H1 (cell line): ENCODE measurements around the gene TMEM135. TPM values are rescaled to one million over a fixed set of nuclear protein-coding genes. Genes with fewer than 3 reads are reported as not detected.

ENCODE experiments used
- CTCF ChIA-PET: fragments of 300-600 bp; sonication (Branson Sonifier 250); formaldehyde crosslinking; loops from one replicate; lab custom pipeline; 2021; ENCODE audit not compliant: partially characterized antibody; lab: Charles Lee
- POLR2A ChIA-PET: fragments of 300-600 bp; sonication (Branson Sonifier 250); formaldehyde crosslinking; loops from one replicate; lab custom pipeline; 2021; ENCODE audit warnings: inconsistent platforms; ENCODE audit not compliant: partially characterized antibody; lab: Charles Lee
- DNase-seq, 2 experiments: peaks; one replicate each; pipeline versions ENCODE4 v3.0.0 to v3.0.0-alpha.2; 2010 to 2022; ENCODE audit warnings: low spot score in 2 of 2, low read depth in 1 of 2, mixed read lengths in 1 of 2
- FAIRE-seq: peaks from 2 replicates; lab custom pipeline; 2011; peaks lifted over from hg19 to GRCh38; lab: Jason Lieb, UNC
- H2AFZ ChIP-seq: 2 replicates; pipeline ENCODE4 v1.8.1; 2012; ENCODE audit warnings: low read length, inconsistent platforms
- H2AK5ac ChIP-seq: 2 replicates; pipeline ENCODE4 v1.6.1; 2013; ENCODE audit warnings: low read depth, low read length
- H2BK120ac ChIP-seq: replicated peaks from 2 replicates; pipeline ENCODE3; 2013; ENCODE audit warnings: low read depth, low read length, inconsistent platforms
- H2BK12ac ChIP-seq: 2 replicates; pipeline ENCODE4 v1.6.1; 2013; ENCODE audit warnings: low read depth, low read length
- H2BK15ac ChIP-seq: 2 replicates; pipeline ENCODE4 v1.6.1; 2013; ENCODE audit warnings: low read length
- H2BK20ac ChIP-seq: 2 replicates; pipeline ENCODE4 v1.6.1; 2013; ENCODE audit warnings: low read length
- H2BK5ac ChIP-seq: 2 replicates; pipeline ENCODE4 v1.6.1; 2013; ENCODE audit warnings: low read depth, low read length
- H3K14ac ChIP-seq: 2 replicates; pipeline ENCODE4 v1.6.1; 2013; ENCODE audit warnings: inconsistent platforms; ENCODE audit not compliant: insufficient read length
- H3K18ac ChIP-seq: 2 replicates; pipeline ENCODE4 v1.6.1; 2013; ENCODE audit warnings: low read length; ENCODE audit errors: extremely low read depth
- H3K23ac ChIP-seq: 2 replicates; pipeline ENCODE4 v1.6.1; 2013; ENCODE audit warnings: inconsistent platforms; ENCODE audit not compliant: insufficient read length
- H3K23me2 ChIP-seq: 2 replicates; pipeline ENCODE4 v1.6.1; 2013; ENCODE audit warnings: low read depth, low read length
- H3K27ac ChIP-seq: 2 replicates; pipeline ENCODE4 v1.6.1; 2011; ENCODE audit warnings: low read depth, low read length, inconsistent platforms
- H3K27me3 ChIP-seq, 4 experiments: replicated peaks in 1 of 4; 1 replicate in 1 of 4; 2 replicates in 3 of 4; pipeline versions ENCODE4 v1.6.1 to v1.8.1; 2011 to 2013; ENCODE audit warnings: low read length in 3 of 4, mild to moderate bottlenecking in 3 of 4, inconsistent platforms in 2 of 4, mixed read lengths in 2 of 4, moderate library complexity in 1 of 4; ENCODE audit not compliant: control insufficient read depth in 3 of 4, insufficient read depth in 3 of 4; ENCODE audit errors: extremely low read depth in 1 of 4
- H3K36me3 ChIP-seq, 4 experiments: 2 replicates each; pipeline versions ENCODE4 v1.6.1 to v1.8.1; 2011 to 2013; ENCODE audit warnings: mild to moderate bottlenecking in 4 of 4, low read length in 3 of 4, moderate library complexity in 2 of 4, control low read depth in 1 of 4, inconsistent platforms in 1 of 4; ENCODE audit not compliant: insufficient read depth in 4 of 4, control insufficient read depth in 2 of 4
- H3K4ac ChIP-seq: replicated peaks from 2 replicates; pipeline ENCODE3; 2013; ENCODE audit warnings: low read length, low read depth, mixed read lengths, inconsistent platforms; ENCODE audit not compliant: insufficient read length
- H3K4me1 ChIP-seq, 4 experiments: replicated peaks in 1 of 4; 1 replicate in 1 of 4; 2 replicates in 3 of 4; pipeline versions ENCODE4 v1.6.1 to v1.8.1; 2011 to 2013; ENCODE audit warnings: low read length in 3 of 4, inconsistent platforms in 2 of 4, mixed read lengths in 1 of 4; ENCODE audit not compliant: insufficient read depth in 4 of 4, control insufficient read depth in 3 of 4
- H3K4me2 ChIP-seq, 2 experiments: 2 replicates each; pipeline versions ENCODE4 v1.6.1 to v1.8.1; 2011 to 2013; ENCODE audit warnings: low read depth in 2 of 2, low read length in 2 of 2, control low read depth in 1 of 2, inconsistent platforms in 1 of 2, mild to moderate bottlenecking in 1 of 2; ENCODE audit not compliant: insufficient read depth in 1 of 2
- H3K4me3 ChIP-seq, 4 experiments: fragments of 200-600, 300-600 bp in 1 of 4; sonication (generic), shearing (Covaris generic), sonication (Bioruptor Twin) in 1 of 4; 2 replicates each; pipeline versions ENCODE4 v1.5.1 to v1.8.1; 2011 to 2016; ENCODE audit warnings: low read length in 4 of 4, low read depth in 3 of 4, control low read depth in 2 of 4, inconsistent platforms in 2 of 4, mild to moderate bottlenecking in 2 of 4, mixed read lengths in 1 of 4, moderate library complexity in 1 of 4; ENCODE audit not compliant: insufficient read depth in 2 of 4; ENCODE audit errors: extremely low read depth in 1 of 4
- H3K56ac ChIP-seq: replicated peaks from 2 replicates; pipeline ENCODE3; 2013; ENCODE audit warnings: low read depth, mild to moderate bottlenecking, mixed read lengths, low read length, inconsistent platforms; ENCODE audit not compliant: insufficient read length
- H3K79me1 ChIP-seq: 2 replicates; pipeline ENCODE4 v1.6.1; 2013; ENCODE audit warnings: low read depth, low read length, control low read depth
- H3K79me2 ChIP-seq, 2 experiments: 2 replicates each; pipeline versions ENCODE4 v1.6.1 to v1.8.1; 2012 to 2013; ENCODE audit warnings: low read length in 2 of 2, mild to moderate bottlenecking in 2 of 2, inconsistent platforms in 1 of 2; ENCODE audit not compliant: insufficient read depth in 2 of 2, control insufficient read depth in 1 of 2
- H3K9ac ChIP-seq, 4 experiments: replicated peaks in 1 of 4; 1 replicate in 1 of 4; 2 replicates in 3 of 4; pipeline versions ENCODE4 v1.6.1 to v1.8.1; 2011 to 2013; ENCODE audit warnings: low read depth in 3 of 4, low read length in 3 of 4, control low read depth in 2 of 4, mild to moderate bottlenecking in 2 of 4, moderate library complexity in 2 of 4, inconsistent platforms in 1 of 4; ENCODE audit errors: extremely low read depth in 1 of 4
- H3K9me3 ChIP-seq, 2 experiments: 2 replicates each; pipeline versions ENCODE4 v1.6.1 to v1.8.1; 2012 to 2013; ENCODE audit warnings: mild to moderate bottlenecking in 2 of 2, moderate library complexity in 2 of 2, control low read depth in 1 of 2, inconsistent platforms in 1 of 2, low read depth in 1 of 2, low read length in 1 of 2, mixed read lengths in 1 of 2; ENCODE audit not compliant: insufficient read depth in 2 of 2
- H4K20me1 ChIP-seq, 2 experiments: replicated peaks in 1 of 2; 2 replicates each; pipeline versions ENCODE3 to v1.8.1; 2011 to 2013; ENCODE audit warnings: inconsistent platforms in 2 of 2, low read length in 2 of 2, mild to moderate bottlenecking in 1 of 2; ENCODE audit not compliant: insufficient read depth in 2 of 2, control insufficient read depth in 1 of 2
- H4K5ac ChIP-seq: 2 replicates; pipeline ENCODE4 v1.6.1; 2013; ENCODE audit warnings: low read length, low read depth, mixed read lengths, inconsistent platforms; ENCODE audit not compliant: insufficient read length
- H4K8ac ChIP-seq: 2 replicates; pipeline ENCODE4 v1.8.0; 2013; ENCODE audit warnings: mild to moderate bottlenecking, moderate library complexity, low read length, inconsistent platforms; ENCODE audit not compliant: insufficient read depth; ENCODE audit errors: extremely low read depth
- H4K91ac ChIP-seq: replicated peaks from 2 replicates; pipeline ENCODE3; 2013; ENCODE audit warnings: low read length, mixed read lengths, inconsistent platforms; ENCODE audit not compliant: insufficient read length
- BACH1 ChIP-seq: IDR thresholded peaks from 2 replicates; pipeline ENCODE4 v1.6.1; 2012; ENCODE audit warnings: low read length, improper control_type of control experiment
- FOSL1 ChIP-seq: IDR thresholded peaks from 2 replicates; pipeline ENCODE4 v1.6.1; 2011; ENCODE audit warnings: mild to moderate bottlenecking, low read depth, low read length, moderate library complexity; ENCODE audit not compliant: insufficient read depth
- POLR2AphosphoS5 ChIP-seq: IDR thresholded peaks from 2 replicates; pipeline ENCODE4 v1.6.1; 2011; ENCODE audit warnings: low read depth, low read length
- SRF ChIP-seq: IDR thresholded peaks from 2 replicates; pipeline ENCODE4 v1.6.1; 2011; ENCODE audit warnings: mild to moderate bottlenecking, low read depth, low read length, moderate library complexity
- WGBS, 2 experiments: shearing (Covaris generic) in 1 of 2; methylation state at CpG; one replicate each; pipeline versions ENCODE4 v1.1.6 to v1.1.7; 2013 to 2015; ENCODE audit warnings: low lambda C conversion rate in 2 of 2, mixed read lengths in 2 of 2, inconsistent platforms in 1 of 2, low coverage in 1 of 2, missing lambda C conversion rate in 1 of 2; ENCODE audit not compliant: insufficient replicate concordance in 2 of 2, insufficient coverage in 1 of 2, insufficient read length in 1 of 2; ENCODE audit errors: extremely low coverage in 1 of 2, missing lambda C conversion rate in 1 of 2; 5-methylcytosine and 5-hydroxymethylcytosine counted together
- polyA plus RNA-seq, 7 experiments: library from polyadenylated mRNA; depleted of rRNA in 3 of 7; stranded (reverse) in 5 of 7; unstranded in 2 of 7; fragments of >200 nt in 5 of 7; fragments of 200-250 nt in 2 of 7; gene quantifications; 1 replicate in 5 of 7; 2 replicates in 1 of 7; 4 replicates in 1 of 7; pipeline versions ENCODE4 v1.2.1 to v1.2.3, GENCODE V29; 2011 to 2013; ENCODE audit warnings: missing spikeins in 2 of 7, mixed read lengths in 2 of 7
- total RNA-seq: library from RNA; stranded (reverse); fragmentation: NEBNext Ultra II Directional; extraction: Animal tissue kit (Norgen Biotek cat#: 25700); gene quantifications from 2 replicates; pipeline ENCODE4 v1.2.1, GENCODE V29; 2021
- TF ChIP-seq, protein P1 (sequence below), 3 experiments: IDR thresholded peaks; 1 replicate in 2 of 3; 2 replicates in 1 of 3; pipeline versions ENCODE4 v1.5.1 to v1.6.1; 2011; ENCODE audit warnings: low read length in 3 of 3, mild to moderate bottlenecking in 3 of 3, inconsistent platforms in 2 of 3, low read depth in 1 of 3, moderate library complexity in 1 of 3; ENCODE audit not compliant: insufficient read depth in 1 of 3; ENCODE audit errors: control extremely low read depth in 1 of 3

The TMEM135 gene
- total and polyA plus RNA-seq, 2 of the 8 experiments (the other 6 are each of a cell fraction or from before 2014, with no cell fraction given), result 9.3 to 31.3 TPM

DNA sequence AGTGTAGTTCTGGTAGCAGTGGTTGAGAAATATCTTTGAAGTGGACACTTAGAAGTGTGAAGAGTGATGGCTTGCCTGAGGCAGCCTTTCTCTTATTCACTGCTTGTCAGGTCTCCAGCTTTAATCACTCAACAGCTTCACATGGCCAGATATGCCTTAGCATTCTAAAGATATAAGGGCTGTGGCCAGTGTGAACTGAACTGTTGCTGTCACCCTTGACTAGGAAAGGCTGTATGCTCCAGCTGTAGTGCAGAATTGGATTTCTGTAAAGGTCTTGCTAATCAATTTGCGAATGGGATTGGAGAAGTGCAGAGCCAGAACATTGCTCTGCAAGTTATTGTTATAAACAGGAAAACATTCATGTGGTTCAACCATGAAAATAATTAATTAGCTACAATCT, 266.7 kb downstream of the TMEM135 start:
- 88% methylated on average over 1 of the region's 1 CpG; no CpG with 5 or more reads in 1 of the 2 experiments for WGBS, 2 experiments
- TF ChIP-seq SRF (no peak), FOSL1 (no peak), POLR2AphosphoS5 (no peak), BACH1 (no peak)
- TF ChIP-seq, protein P1, sequence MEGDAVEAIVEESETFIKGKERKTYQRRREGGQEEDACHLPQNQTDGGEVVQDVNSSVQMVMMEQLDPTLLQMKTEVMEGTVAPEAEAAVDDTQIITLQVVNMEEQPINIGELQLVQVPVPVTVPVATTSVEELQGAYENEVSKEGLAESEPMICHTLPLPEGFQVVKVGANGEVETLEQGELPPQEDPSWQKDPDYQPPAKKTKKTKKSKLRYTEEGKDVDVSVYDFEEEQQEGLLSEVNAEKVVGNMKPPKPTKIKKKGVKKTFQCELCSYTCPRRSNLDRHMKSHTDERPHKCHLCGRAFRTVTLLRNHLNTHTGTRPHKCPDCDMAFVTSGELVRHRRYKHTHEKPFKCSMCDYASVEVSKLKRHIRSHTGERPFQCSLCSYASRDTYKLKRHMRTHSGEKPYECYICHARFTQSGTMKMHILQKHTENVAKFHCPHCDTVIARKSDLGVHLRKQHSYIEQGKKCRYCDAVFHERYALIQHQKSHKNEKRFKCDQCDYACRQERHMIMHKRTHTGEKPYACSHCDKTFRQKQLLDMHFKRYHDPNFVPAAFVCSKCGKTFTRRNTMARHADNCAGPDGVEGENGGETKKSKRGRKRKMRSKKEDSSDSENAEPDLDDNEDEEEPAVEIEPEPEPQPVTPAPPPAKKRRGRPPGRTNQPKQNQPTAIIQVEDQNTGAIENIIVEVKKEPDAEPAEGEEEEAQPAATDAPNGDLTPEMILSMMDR (IDR thresholded peaks at IDR 0.05; ENCODE audit: control extremely low read depth in 1 of 3, insufficient read depth in 1 of 3, low read depth in 1 of 3, low read length in 3 of 3), result no peak
- TF ChIP-seq, all 59 proteins: peak for 0
- Histone ChIP-seq H3K23me2 (no peaks in the 10 kb centered on the region), H3K9ac (no peak overlapping the region), H3K4me3 (no peak overlapping the region), H3K23ac (no peak overlapping the region), H4K5ac (no peak overlapping the region), H3K56ac (no peak overlapping the region), H2AFZ (no peak overlapping the region), H3K4ac (no peak overlapping the region), H3K4me1 (peaks cover 0 to 16% (median 5%) of the 10 kb centered on the region in 4 experiments; a peak in 3 of 7 replicates), H3K27me3 (no peaks in the 10 kb centered on the region), H2BK20ac (no peak overlapping the region), H4K8ac (no peak overlapping the region), H4K20me1 (peaks cover 0 to 1% of the 10 kb centered on the region in 2 experiments), H3K79me1 (no peaks in the 10 kb centered on the region), H3K9me3 (no peaks in the 10 kb centered on the region), H3K18ac (no peak overlapping the region), H3K36me3 (no peaks in the 10 kb centered on the region), H2AK5ac (no peak overlapping the region), H2BK120ac (no peak overlapping the region), H4K91ac (no peak overlapping the region), H3K14ac (no peak overlapping the region), H2BK12ac (no peak overlapping the region), H3K4me2 (no peak overlapping the region), H2BK5ac (no peak overlapping the region), H2BK15ac (no peak overlapping the region), H3K79me2 (no peaks in the 10 kb centered on the region), H3K27ac (no peak overlapping the region)
- ChIA-PET POLR2A (no interaction called here), CTCF (interaction anchor here (0.9 kb wide), 1 partner anchor 215 kb away, joined by 3 read pairs; no protein-coding TSS in a partner anchor)
- DNase-seq, result no peak
- FAIRE-seq, result no peak
